Adipocyte (in vitro differentiated cells): Measurements from ENCODE around the gene CATSPERB.
"Not testable (repeated sequence)": the region's sequence is repeated elsewhere in the genome, so short reads cannot be mapped to it uniquely, and the experiment has no call there.

Experiments
- DNase-seq: peaks from one replicate; pipeline ENCODE4 v3.0.0-alpha.2; 2015; ENCODE audit warnings: low read depth
- H3K27me3 ChIP-seq: replicated peaks from 2 replicates; pipeline ENCODE4 v1.7.0; 2013; ENCODE audit warnings: mild to moderate bottlenecking, low read length, moderate library complexity; ENCODE audit not compliant: control insufficient read depth, insufficient read depth
- H3K36me3 ChIP-seq: 2 replicates; pipeline ENCODE4 v1.7.0; 2013; ENCODE audit warnings: low read length, mild to moderate bottlenecking, moderate library complexity; ENCODE audit not compliant: control insufficient read depth, insufficient read depth, severe bottlenecking
- H3K4me1 ChIP-seq: 2 replicates; pipeline ENCODE4 v1.7.0; 2013; ENCODE audit warnings: mild to moderate bottlenecking, low read length, moderate library complexity; ENCODE audit not compliant: control insufficient read depth, insufficient read depth
- H3K4me3 ChIP-seq: 2 replicates; pipeline ENCODE4 v1.7.0; 2013; ENCODE audit warnings: mild to moderate bottlenecking, low read length, moderate library complexity
- H3K9ac ChIP-seq: 2 replicates; pipeline ENCODE4 v1.7.0; 2013; ENCODE audit warnings: mild to moderate bottlenecking, low read length, moderate library complexity
- H3K9me3 ChIP-seq: 2 replicates; pipeline ENCODE4 v1.7.0; 2013; ENCODE audit warnings: mild to moderate bottlenecking, low read length, moderate library complexity; ENCODE audit not compliant: control insufficient read depth

Gene CATSPERB

GRCh38 chr14:91692075-91692474 lies 39.8 kb downstream of the CATSPERB start:
- no peak for DNase-seq
- H3K4me1 ChIP-seq = peaks cover 10% of the 10 kb centered on the region

GRCh38 chr14:91689608-91690007 lies 42.3 kb downstream of the CATSPERB start:
- H3K36me3 ChIP-seq = no peaks in the 10 kb centered on the region
- H3K9ac ChIP-seq = no peak overlapping the region
- peaks cover 8% of the 10 kb centered on the region for H3K9me3 ChIP-seq
- H3K27me3 ChIP-seq = no peaks in the 10 kb centered on the region
- peaks cover 10% of the 10 kb centered on the region for H3K4me1 ChIP-seq
- no peak for DNase-seq
- no peak overlapping the region for H3K4me3 ChIP-seq

More at GRCh38 chr14:91692075-91692474, 39.8 kb downstream of the CATSPERB start:
- no peaks in the 10 kb centered on the region for H3K27me3 ChIP-seq
- no peaks in the 10 kb centered on the region for H3K36me3 ChIP-seq
- peaks cover 9% of the 10 kb centered on the region for H3K9me3 ChIP-seq
- H3K9ac ChIP-seq = no peak overlapping the region
- no peak overlapping the region for H3K4me3 ChIP-seq

- H3K36me3 ChIP-seq, H3K9me3 ChIP-seq, H3K27me3 ChIP-seq, H3K4me1 ChIP-seq, H3K9ac ChIP-seq, DNase-seq, H3K4me3 ChIP-seq: not testable (repeated sequence)
Observed at GRCh38 chr14:91687436-91687835, 44.5 kb downstream of the CATSPERB start.

- Histone ChIP-seq H3K4me1 (peaks cover 4% of the 10 kb centered on the region), H3K4me3 (no peak overlapping the region), H3K9ac (no peak overlapping the region), H3K27me3 (no peaks in the 10 kb centered on the region), H3K36me3 (no peaks in the 10 kb centered on the region), H3K9me3 (peaks cover 6% of the 10 kb centered on the region)
- DNase-seq = no peak
Observed at GRCh38 chr14:91685600-91685999, 46.3 kb downstream of the CATSPERB start.

GRCh38 chr14:91681893-91682563 lies 49.9 kb downstream of the CATSPERB start:
- DNase-seq = no peak
- Histone ChIP-seq H3K27me3 (no peaks in the 10 kb centered on the region), H3K9ac (no peak overlapping the region), H3K4me1 (peaks cover 4% of the 10 kb centered on the region), H3K9me3 (peaks cover 5% of the 10 kb centered on the region), H3K36me3 (no peaks in the 10 kb centered on the region), H3K4me3 (no peak overlapping the region)

- H3K4me3 ChIP-seq = no peak overlapping the region
- no peak overlapping the region for H3K9ac ChIP-seq
- no peaks in the 10 kb centered on the region for H3K27me3 ChIP-seq
- H3K36me3 ChIP-seq = no peaks in the 10 kb centered on the region
- no peak for DNase-seq
- peaks cover 5% of the 10 kb centered on the region for H3K9me3 ChIP-seq
- H3K4me1 ChIP-seq = peaks cover 4% of the 10 kb centered on the region
Observed at GRCh38 chr14:91681118-91681517, 50.8 kb downstream of the CATSPERB start.

GRCh38 chr14:91679273-91679672 lies 52.6 kb downstream of the CATSPERB start:
- Histone ChIP-seq H3K9ac (no peak overlapping the region), H3K4me1 (peaks cover 9% of the 10 kb centered on the region), H3K4me3 (no peak overlapping the region), H3K27me3 (no peaks in the 10 kb centered on the region), H3K36me3 (no peaks in the 10 kb centered on the region), H3K9me3 (peaks cover 5% of the 10 kb centered on the region)
- DNase-seq = no peak

GRCh38 chr14:91677687-91678086 lies 54.2 kb downstream of the CATSPERB start:
- not testable (repeated sequence) for H3K9ac ChIP-seq, H3K36me3 ChIP-seq, H3K4me3 ChIP-seq, H3K4me1 ChIP-seq, DNase-seq, H3K27me3 ChIP-seq, H3K9me3 ChIP-seq

- no peak for DNase-seq
- Histone ChIP-seq H3K36me3 (no peaks in the 10 kb centered on the region), H3K9ac (no peak overlapping the region), H3K4me1 (peaks cover 6% of the 10 kb centered on the region), H3K9me3 (peaks cover 5% of the 10 kb centered on the region), H3K27me3 (no peaks in the 10 kb centered on the region), H3K4me3 (no peak overlapping the region)
Observed at GRCh38 chr14:91674911-91675310, 57.0 kb downstream of the CATSPERB start.

- Histone ChIP-seq H3K4me1 (peaks cover 2% of the 10 kb centered on the region), H3K4me3 (no peak overlapping the region), H3K36me3 (no peaks in the 10 kb centered on the region), H3K9me3 (no peaks in the 10 kb centered on the region), H3K27me3 (no peaks in the 10 kb centered on the region), H3K9ac (no peak overlapping the region)
- DNase-seq = no peak
Observed at GRCh38 chr14:91669867-91670266, 62.0 kb downstream of the CATSPERB start.

GRCh38 chr14:91667101-91667500 lies 64.8 kb downstream of the CATSPERB start:
- not testable (repeated sequence) for H3K4me3 ChIP-seq

GRCh38 chr14:91660790-91661189 lies 71.1 kb downstream of the CATSPERB start:
- no peaks in the 10 kb centered on the region for H3K36me3 ChIP-seq
- H3K4me3 ChIP-seq = no peak overlapping the region
- H3K9ac ChIP-seq = no peak overlapping the region

More at GRCh38 chr14:91667101-91667500, 64.8 kb downstream of the CATSPERB start:
- not testable (repeated sequence) for H3K27me3 ChIP-seq, H3K9me3 ChIP-seq, H3K9ac ChIP-seq, DNase-seq, H3K4me1 ChIP-seq, H3K36me3 ChIP-seq

More at GRCh38 chr14:91660790-91661189, 71.1 kb downstream of the CATSPERB start:
- no peak for DNase-seq
- Histone ChIP-seq H3K9me3 (peaks cover 16% of the 10 kb centered on the region), H3K27me3 (no peaks in the 10 kb centered on the region), H3K4me1 (no peaks in the 10 kb centered on the region)
